Measurements from ENCODE around the gene ISCA2.
"Not testable (repeated sequence)": the region's sequence is repeated elsewhere in the genome, so short reads cannot be mapped to it uniquely, and the experiment has no call there.

Gene ISCA2, protein sequence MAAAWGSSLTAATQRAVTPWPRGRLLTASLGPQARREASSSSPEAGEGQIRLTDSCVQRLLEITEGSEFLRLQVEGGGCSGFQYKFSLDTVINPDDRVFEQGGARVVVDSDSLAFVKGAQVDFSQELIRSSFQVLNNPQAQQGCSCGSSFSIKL

DNA sequence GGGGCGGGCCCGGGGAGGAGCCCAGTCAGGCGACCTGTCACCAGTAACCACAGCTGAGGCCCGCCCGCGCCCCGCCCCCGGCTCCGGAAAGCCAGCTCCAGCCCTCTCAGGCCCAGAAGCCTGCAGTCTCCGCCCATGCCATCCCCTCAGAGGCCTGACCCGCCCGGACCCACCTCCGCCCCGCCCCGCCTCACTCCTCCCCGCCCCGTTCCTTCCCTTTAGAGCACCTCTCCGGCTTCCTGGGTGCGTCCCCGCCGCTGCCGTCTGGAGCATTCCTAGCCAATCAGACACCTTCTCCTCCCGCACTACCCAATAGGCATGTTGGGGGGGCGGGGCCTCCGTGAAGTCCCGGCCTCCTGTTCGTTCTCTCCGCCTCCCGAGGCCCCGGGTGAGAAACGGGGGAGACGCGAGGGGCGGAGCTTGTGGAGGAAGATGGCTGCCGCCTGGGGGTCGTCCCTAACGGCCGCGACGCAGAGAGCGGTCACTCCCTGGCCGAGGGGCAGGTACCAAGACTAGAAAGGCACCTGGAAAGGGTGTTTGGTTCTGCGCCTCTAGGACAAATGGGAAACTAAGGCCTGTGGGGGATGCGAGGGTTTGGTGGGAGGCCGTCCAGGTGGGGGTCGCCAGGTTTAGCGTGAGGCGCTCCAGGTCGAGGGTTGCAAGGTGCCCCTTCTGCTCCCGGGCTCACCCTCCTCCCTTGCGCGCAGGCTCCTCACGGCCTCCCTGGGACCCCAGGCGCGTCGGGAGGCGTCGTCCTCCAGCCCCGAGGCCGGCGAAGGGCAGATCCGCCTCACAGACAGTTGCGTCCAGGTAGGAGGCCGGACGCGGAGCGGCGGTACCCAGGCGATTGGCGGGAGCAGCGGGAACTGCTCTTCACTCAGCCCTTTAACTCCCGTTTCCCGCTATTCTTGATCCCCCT lies at the start of gene ISCA2:
Gene ISCA2 (plus strand): TSS at position 423 of the 919 bp plus-strand sequence. CDS start 10 bp downstream, at position 433.
- peaks cover 11% of the 10 kb centered on the region for H3K79me2 ChIP-seq (ENCODE audit: low read length)
- peaks cover 30% of the 10 kb centered on the region for H3K4me1 ChIP-seq (ENCODE audit: low read length)
- no peaks in the 10 kb centered on the region for H3K27me3 ChIP-seq (ENCODE audit: low read depth, low read length)
- TF ChIP-seq EZH2phosphoT487 (IDR thresholded peaks at IDR 0.05; ENCODE audit: low read depth): no peak
- TF ChIP-seq, protein P1, sequence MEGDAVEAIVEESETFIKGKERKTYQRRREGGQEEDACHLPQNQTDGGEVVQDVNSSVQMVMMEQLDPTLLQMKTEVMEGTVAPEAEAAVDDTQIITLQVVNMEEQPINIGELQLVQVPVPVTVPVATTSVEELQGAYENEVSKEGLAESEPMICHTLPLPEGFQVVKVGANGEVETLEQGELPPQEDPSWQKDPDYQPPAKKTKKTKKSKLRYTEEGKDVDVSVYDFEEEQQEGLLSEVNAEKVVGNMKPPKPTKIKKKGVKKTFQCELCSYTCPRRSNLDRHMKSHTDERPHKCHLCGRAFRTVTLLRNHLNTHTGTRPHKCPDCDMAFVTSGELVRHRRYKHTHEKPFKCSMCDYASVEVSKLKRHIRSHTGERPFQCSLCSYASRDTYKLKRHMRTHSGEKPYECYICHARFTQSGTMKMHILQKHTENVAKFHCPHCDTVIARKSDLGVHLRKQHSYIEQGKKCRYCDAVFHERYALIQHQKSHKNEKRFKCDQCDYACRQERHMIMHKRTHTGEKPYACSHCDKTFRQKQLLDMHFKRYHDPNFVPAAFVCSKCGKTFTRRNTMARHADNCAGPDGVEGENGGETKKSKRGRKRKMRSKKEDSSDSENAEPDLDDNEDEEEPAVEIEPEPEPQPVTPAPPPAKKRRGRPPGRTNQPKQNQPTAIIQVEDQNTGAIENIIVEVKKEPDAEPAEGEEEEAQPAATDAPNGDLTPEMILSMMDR (IDR thresholded peaks at IDR 0.05; ENCODE audit: low read depth, low read length): no peak
- H2AFZ ChIP-seq (ENCODE audit: low read depth, low read length): peak within 1 kb of the TSS; percentile 83
- peak within 1 kb of the TSS; percentile 14; the same call in 1 of the 2 replicates for H3K27ac ChIP-seq (ENCODE audit: low read length)
- H3K9ac ChIP-seq (ENCODE audit: low read length): peak within 1 kb of the TSS; percentile 77
- peak within 1 kb of the TSS; percentile 89 for H3K4me3 ChIP-seq (ENCODE audit: low read length)
- no peaks in the 10 kb centered on the region for H3K9me3 ChIP-seq (ENCODE audit: insufficient read depth, low read length)
- no peaks in the 10 kb centered on the region for H3K36me3 ChIP-seq (replicated peaks; ENCODE audit: low read depth, low read length)
- H4K20me1 ChIP-seq (ENCODE audit: insufficient read depth, low read length): 0 out of 2 replicates have a peak, but pooled peaks cover 3% of the 10 kb centered on the region
- H3K4me2 ChIP-seq (ENCODE audit: low read length): peak within 1 kb of the TSS; percentile 99

DNA sequence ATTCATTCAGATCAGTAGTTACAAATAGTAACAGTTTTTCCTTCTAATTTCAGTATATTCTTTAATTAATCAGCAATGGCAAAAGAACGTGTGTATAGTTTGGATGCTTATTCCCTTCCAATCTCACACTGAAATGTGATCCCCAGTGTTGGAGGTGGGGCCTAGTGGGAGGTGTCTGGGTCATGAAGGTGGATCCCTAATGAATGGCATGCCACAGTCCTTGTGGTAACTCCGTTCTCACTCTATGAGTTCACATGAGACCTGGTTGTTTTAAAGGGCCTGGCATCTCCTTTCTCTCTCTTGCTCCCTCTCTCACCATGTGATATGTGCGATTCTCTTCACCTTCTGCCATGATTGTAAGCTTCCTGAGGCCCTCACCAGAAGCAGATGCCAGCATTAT lies 48.7 kb upstream of the ISCA2 start:
- H3K27me3 ChIP-seq (ENCODE audit: low read depth, low read length): peaks cover 23% of the 10 kb centered on the region
- no peaks in the 10 kb centered on the region for H3K4me1 ChIP-seq (ENCODE audit: low read length)
- H3K4me2 ChIP-seq (ENCODE audit: low read length): no peak overlapping the region
- no peaks in the 10 kb centered on the region for H3K36me3 ChIP-seq (replicated peaks; ENCODE audit: low read depth, low read length)
- TF ChIP-seq, protein P1 (IDR thresholded peaks at IDR 0.05; ENCODE audit: low read depth, low read length): no peak
- TF ChIP-seq EZH2phosphoT487 (IDR thresholded peaks at IDR 0.05; ENCODE audit: low read depth): no peak
- H3K4me3 ChIP-seq (ENCODE audit: low read length): no peak overlapping the region
- H3K79me2 ChIP-seq (ENCODE audit: low read length): no peaks in the 10 kb centered on the region
- no peaks in the 10 kb centered on the region for H3K9me3 ChIP-seq (ENCODE audit: insufficient read depth, low read length)
- H3K9ac ChIP-seq (ENCODE audit: low read length): no peak overlapping the region
- no peak overlapping the region for H2AFZ ChIP-seq (ENCODE audit: low read depth, low read length)
- H3K27ac ChIP-seq (ENCODE audit: low read length): no peak overlapping the region
- no peaks in the 10 kb centered on the region for H4K20me1 ChIP-seq (ENCODE audit: insufficient read depth, low read length)

DNA sequence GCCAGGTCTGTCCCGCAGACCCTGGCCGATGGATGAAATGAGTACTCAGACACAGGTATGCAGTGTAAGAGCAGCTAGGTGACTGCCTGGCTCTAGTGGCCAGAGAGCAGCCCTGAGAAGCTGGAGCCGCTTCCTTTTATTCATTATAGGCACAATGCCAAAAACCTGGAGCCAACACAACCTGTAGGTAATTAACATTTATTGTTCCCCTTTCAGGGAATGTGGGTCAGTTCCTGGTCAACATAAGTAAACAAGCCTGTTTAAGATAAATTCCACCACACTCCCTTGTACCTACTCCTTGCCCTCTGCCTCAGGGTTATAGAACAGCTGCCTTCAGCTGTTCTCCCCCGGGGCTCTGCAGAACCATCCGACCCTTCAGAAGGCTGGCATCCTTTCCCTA lies 39.2 kb upstream of the ISCA2 start:
- not testable (repeated sequence) for H3K4me3 ChIP-seq (ENCODE audit: low read length); H3K9ac ChIP-seq (ENCODE audit: low read length); H2AFZ ChIP-seq (ENCODE audit: low read depth, low read length); H3K4me2 ChIP-seq (ENCODE audit: low read length); H3K27me3 ChIP-seq (ENCODE audit: low read depth, low read length); H3K27ac ChIP-seq (ENCODE audit: low read length); H3K36me3 ChIP-seq (replicated peaks; ENCODE audit: low read depth, low read length); H3K9me3 ChIP-seq (ENCODE audit: insufficient read depth, low read length); H3K4me1 ChIP-seq (ENCODE audit: low read length); H4K20me1 ChIP-seq (ENCODE audit: insufficient read depth, low read length); H3K79me2 ChIP-seq (ENCODE audit: low read length)

DNA sequence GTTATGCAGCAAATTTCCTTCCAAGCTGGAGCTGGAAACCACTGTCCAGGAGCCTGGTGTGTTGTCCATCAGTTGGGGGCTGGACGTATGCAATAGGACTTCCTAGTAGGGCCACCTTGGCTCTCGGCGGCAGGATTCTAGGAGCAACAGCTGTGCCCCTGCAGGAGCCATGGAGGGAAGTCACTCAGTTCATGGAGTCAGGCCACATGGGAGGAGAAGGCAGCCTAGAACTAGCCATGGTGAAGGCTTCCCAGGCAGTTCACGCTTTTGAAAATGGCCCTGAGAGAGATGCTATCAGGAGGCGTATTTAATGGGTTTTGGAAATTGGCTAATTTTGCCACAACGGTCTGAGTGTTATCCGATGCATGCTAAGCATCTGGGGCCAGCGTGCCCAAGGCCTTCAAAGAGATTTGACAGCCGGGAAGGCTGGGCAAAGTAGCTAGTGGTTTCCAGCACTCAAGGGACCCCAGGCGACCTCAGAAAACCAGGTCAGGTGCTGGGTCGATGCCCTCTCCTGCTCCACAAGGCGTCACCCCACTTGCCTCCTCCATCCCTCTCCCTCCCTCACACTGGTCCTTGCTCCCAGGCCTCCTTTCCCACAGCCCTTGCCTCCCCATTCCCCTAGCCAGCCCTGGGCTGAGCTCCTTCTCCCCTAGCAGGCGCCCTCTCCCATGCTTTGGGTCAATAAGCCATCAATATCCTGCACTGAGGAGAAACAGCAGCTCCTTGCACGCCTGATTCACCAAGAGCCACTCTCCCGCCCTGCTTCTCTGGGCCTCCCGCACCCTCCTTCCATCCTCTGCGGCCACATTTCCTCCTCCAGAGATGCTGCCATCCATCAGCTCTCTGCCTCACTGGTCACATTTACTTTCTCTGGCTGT lies 36.6 kb upstream of the ISCA2 start:
- no peak overlapping the region for H3K4me2 ChIP-seq (ENCODE audit: low read length)
- H4K20me1 ChIP-seq (ENCODE audit: insufficient read depth, low read length): no peaks in the 10 kb centered on the region
- no peaks in the 10 kb centered on the region for H3K9me3 ChIP-seq (ENCODE audit: insufficient read depth, low read length)
- no peak overlapping the region for H3K9ac ChIP-seq (ENCODE audit: low read length)
- no peaks in the 10 kb centered on the region for H3K79me2 ChIP-seq (ENCODE audit: low read length)
- no peaks in the 10 kb centered on the region for H3K27me3 ChIP-seq (ENCODE audit: low read depth, low read length)
- H3K4me1 ChIP-seq (ENCODE audit: low read length): peaks cover 5% of the 10 kb centered on the region; the same call in 1 of the 2 replicates
- H3K4me3 ChIP-seq (ENCODE audit: low read length): no peak overlapping the region
- no peak overlapping the region for H2AFZ ChIP-seq (ENCODE audit: low read depth, low read length)
- TF ChIP-seq, protein P1 (IDR thresholded peaks at IDR 0.05; ENCODE audit: low read depth, low read length): no peak
- no peak for TF ChIP-seq EZH2phosphoT487 (IDR thresholded peaks at IDR 0.05; ENCODE audit: low read depth)
- H3K27ac ChIP-seq (ENCODE audit: low read length): no peak overlapping the region
- H3K36me3 ChIP-seq (replicated peaks; ENCODE audit: low read depth, low read length): no peaks in the 10 kb centered on the region

All from OCI-LY3 (cell line).